Pancreas (tissue), 10 donors: ENCODE measurements around the gene PTPRQ. TPM values are rescaled to one million over a fixed set of nuclear protein-coding genes. Genes with fewer than 3 reads are reported as not detected.
"Not testable (repeated sequence)": the region's sequence is repeated elsewhere in the genome, so short reads cannot be mapped to it uniquely, and the experiment has no call there.

ENCODE experiments used
- ATAC-seq, 4 donors: fragments of 200-7000 bp; cut with Tn5 transposase; one replicate each; pipeline versions ENCODE4 v1.8.0 to v1.9.1; 2020; ENCODE audit warnings: mild to moderate bottlenecking in 4 of 4, moderate library complexity in 4 of 4
- DNase-seq, 6 donors: peaks; one replicate each; pipeline ENCODE4 v3.0.0-alpha.2; 2020
- FAIRE-seq: peaks from 2 replicates; lab custom pipeline; 2012; peaks lifted over from hg19 to GRCh38; lab: Jason Lieb, UNC
- H3K27ac ChIP-seq, 4 donors: fragments of 200-600 bp; sonication (generic); 1 replicate in 3 of 4; 2 replicates in 1 of 4; pipeline versions ENCODE4 v1.5.0 to v1.8.0; 2020
- H3K27me3 ChIP-seq, 4 donors: fragments of 200-600 bp; one replicate each; pipeline ENCODE4 v1.8.0; 2021
- H3K36me3 ChIP-seq, 3 donors: fragments of 200-600 bp; sonication (generic) in 1 of 3; one replicate each; pipeline versions ENCODE4 v1.5.0 to v1.8.0; 2020 to 2021
- H3K4me1 ChIP-seq, 3 donors: fragments of 200-600 bp; one replicate each; pipeline ENCODE4 v1.8.0; 2021
- H3K4me3 ChIP-seq, 4 donors: fragments of 200-600 bp; sonication (generic) in 2 of 4; one replicate each; pipeline versions ENCODE4 v1.5.0 to v1.8.0; 2020 to 2021
- H3K9me3 ChIP-seq, 4 donors: fragments of 200-600 bp; one replicate each; pipeline ENCODE4 v1.8.0; 2021
- WGBS, 2 donors: extraction: QIAGEN DNeasy Blood & Tissue Kit; methylation state at CpG; one replicate each; pipeline ENCODE4 v1.1.7; 2013; 5-methylcytosine and 5-hydroxymethylcytosine counted together
- intact Hi-C, 3 donors: fragments of 100-400 bp; cut with DNase I; formaldehyde crosslinking; loops; one replicate each; pipeline versions ENCODE4 v1.11.1 to v1.14.2; 2022
- polyA plus RNA-seq, 2 donors: library from polyadenylated mRNA; stranded (reverse); fragments of 200-250 nt; gene quantifications; one replicate each; pipeline ENCODE4 v1.2.3, GENCODE V29; 2013
- total RNA-seq, 6 donors: library from RNA; stranded (reverse); fragmentation: NEBNext Ultra II Directional in 4 of 6; extraction: Animal tissue kit (Norgen Biotek cat#: 25700) in 4 of 6; gene quantifications; one replicate each; pipeline versions ENCODE4 v1.2.1 to v1.2.4, GENCODE V29; 2021 to 2023
- TF ChIP-seq, protein P1 (sequence below), 4 donors: fragments of 200-600 bp; sonication (generic) in 3 of 4; IDR thresholded peaks; one replicate each; pipeline versions ENCODE4 v1.5.0 to v1.8.0; 2021; ENCODE audit warnings: antibody characterized with exemption in 4 of 4
- donor health status: healthy with polysubstance abuse.
- donor health status: DM: no; HTN: no; CAD: no; lungs with moderate emphysema.
- donor health status: DM: no; HTN: no; CAD: no.
- donor health status: control.
- donor health status: control.
- donor health status: Bipolar disorder and iron deficiency.
- donor health status: DM: yes; HTN: yes; CAD: no.
- donor health status: DM: no; HTN: no; CAD: no.
- donor health status: DM: no; HTN: no; CAD: no.
- donor health status: DM: yes; HTN: yes; CAD: no.

Gene PTPRQ
- total and polyA plus RNA-seq, 8 donors, result 0.09 to 0.91 (median 0.43) TPM

DNA sequence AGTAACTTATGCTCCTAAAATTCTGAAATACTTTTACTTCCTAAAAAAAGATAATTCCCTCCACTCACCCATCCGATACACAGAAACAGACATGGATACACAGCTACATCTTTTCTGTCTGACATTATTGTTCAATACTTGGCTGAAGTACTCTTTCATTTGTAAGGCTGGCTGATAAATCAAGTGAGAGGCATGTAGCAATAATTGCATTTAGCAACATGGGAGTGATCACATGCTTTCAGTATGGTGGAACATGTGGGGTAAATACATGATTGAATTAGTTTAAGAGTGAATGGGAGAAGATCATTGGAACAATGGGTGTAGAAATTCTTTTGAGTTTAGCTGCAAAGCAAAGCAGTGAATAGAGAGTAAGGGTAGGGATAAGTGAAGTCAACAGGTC lies 25.6 kb downstream of the PTPRQ start:
- WGBS, 2 donors, result 91 to 93% methylated on average over 1 of the region's 1 CpG

DNA sequence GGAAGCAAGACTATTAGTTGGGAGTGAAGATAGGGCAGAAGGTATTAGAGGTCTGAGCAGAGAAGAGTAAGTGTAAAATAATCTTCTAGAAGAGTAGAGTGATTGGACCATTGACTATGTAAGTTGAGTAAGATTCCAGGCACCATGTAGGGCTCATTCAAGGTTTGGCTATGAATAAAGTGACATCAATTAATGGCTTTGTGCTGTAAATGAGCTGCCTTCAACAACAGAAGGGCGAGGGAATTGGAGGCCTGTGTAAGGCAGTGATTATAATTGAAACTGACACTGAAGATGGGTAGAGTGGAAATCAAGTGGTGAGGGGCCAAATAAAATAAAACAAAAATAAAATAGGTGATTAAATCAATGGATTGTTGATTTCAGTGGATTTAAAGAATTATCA lies 26.4 kb downstream of the PTPRQ start:
- Histone ChIP-seq H3K4me3 (no peak overlapping the region), H3K27ac (no peak overlapping the region), H3K9me3 (no peaks in the 10 kb centered on the region), H3K27me3 (no peaks in the 10 kb centered on the region), H3K36me3 (no peaks in the 10 kb centered on the region), H3K4me1 (peaks cover 0 to 5% (median 0%) of the 10 kb centered on the region in 3 donors)
- no peak for DNase-seq
- 91 to 94% methylated on average over 1 of the region's 1 CpG for WGBS, 2 donors
- intact Hi-C loops, result no loop called here
- TF ChIP-seq, protein P1, sequence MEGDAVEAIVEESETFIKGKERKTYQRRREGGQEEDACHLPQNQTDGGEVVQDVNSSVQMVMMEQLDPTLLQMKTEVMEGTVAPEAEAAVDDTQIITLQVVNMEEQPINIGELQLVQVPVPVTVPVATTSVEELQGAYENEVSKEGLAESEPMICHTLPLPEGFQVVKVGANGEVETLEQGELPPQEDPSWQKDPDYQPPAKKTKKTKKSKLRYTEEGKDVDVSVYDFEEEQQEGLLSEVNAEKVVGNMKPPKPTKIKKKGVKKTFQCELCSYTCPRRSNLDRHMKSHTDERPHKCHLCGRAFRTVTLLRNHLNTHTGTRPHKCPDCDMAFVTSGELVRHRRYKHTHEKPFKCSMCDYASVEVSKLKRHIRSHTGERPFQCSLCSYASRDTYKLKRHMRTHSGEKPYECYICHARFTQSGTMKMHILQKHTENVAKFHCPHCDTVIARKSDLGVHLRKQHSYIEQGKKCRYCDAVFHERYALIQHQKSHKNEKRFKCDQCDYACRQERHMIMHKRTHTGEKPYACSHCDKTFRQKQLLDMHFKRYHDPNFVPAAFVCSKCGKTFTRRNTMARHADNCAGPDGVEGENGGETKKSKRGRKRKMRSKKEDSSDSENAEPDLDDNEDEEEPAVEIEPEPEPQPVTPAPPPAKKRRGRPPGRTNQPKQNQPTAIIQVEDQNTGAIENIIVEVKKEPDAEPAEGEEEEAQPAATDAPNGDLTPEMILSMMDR (IDR thresholded peaks at IDR 0.05), result no peak
- ATAC-seq, result no peak
- no peak for FAIRE-seq

More for the DNA sequence above, 25.6 kb downstream of the PTPRQ start:
- DNase-seq, result no peak
- ATAC-seq, result no peak
- FAIRE-seq, result no peak
- TF ChIP-seq, protein P1 (IDR thresholded peaks at IDR 0.05), result no peak
- Histone ChIP-seq H3K27me3 (no peaks in the 10 kb centered on the region), H3K36me3 (no peaks in the 10 kb centered on the region), H3K4me3 (no peak overlapping the region), H3K9me3 (no peaks in the 10 kb centered on the region), H3K27ac (no peak overlapping the region), H3K4me1 (peaks cover 0 to 5% (median 0%) of the 10 kb centered on the region in 3 donors)
- intact Hi-C loops, result no loop called here

GRCh38 chr12:80472236-80472635 lies 28.2 kb downstream of the PTPRQ start:
- TF ChIP-seq, protein P1 (IDR thresholded peaks at IDR 0.05), result no peak

DNA sequence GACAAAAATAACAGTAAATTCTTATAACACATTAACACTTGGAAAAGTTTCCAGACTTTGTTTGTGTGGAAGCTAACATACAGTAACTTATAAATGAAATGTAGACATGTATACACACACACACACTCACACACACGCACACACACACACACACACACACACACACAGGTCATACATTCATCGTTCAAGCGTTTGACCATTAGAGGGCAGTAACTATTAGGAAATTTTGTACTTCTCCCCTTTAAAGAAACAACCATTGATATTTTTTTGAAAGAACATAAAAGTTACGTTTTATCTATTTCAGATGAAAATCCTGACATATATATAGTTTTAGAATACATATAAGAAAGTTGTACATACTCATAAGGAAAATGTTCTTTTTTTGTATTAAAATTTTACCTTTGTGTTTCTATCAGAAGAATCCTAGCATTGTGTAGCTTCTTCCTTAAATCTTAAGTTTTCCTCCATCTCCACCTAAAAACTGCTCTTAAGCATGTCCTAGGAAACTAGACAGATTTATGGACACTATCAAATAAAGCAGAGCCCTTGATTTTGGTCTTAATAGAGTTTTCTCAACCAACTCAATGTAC lies 29.0 kb downstream of the PTPRQ start:
- peak; percentile 68 to 84 (median 78) for ATAC-seq
- 6 to 7% methylated on average over 4 of the region's 4 CpGs for WGBS, 2 donors
- peak; percentile 88 for FAIRE-seq

More at GRCh38 chr12:80472236-80472635, 28.2 kb downstream of the PTPRQ start:
- no peak overlapping the region for H3K27ac ChIP-seq
- FAIRE-seq, result no peak
- peaks cover 0 to 5% (median 0%) of the 10 kb centered on the region in 3 donors for H3K4me1 ChIP-seq
- intact Hi-C loops, result no loop called here
- no peaks in the 10 kb centered on the region for H3K27me3 ChIP-seq
- H3K4me3 ChIP-seq, result no peak overlapping the region
- H3K36me3 ChIP-seq, result no peaks in the 10 kb centered on the region
- no peak for DNase-seq
- no peak for ATAC-seq
- no peaks in the 10 kb centered on the region for H3K9me3 ChIP-seq

GRCh38 chr12:80477521-80478145 lies 33.6 kb downstream of the PTPRQ start:
- H3K36me3 ChIP-seq, FAIRE-seq, H3K27me3 ChIP-seq, H3K9me3 ChIP-seq, H3K27ac ChIP-seq, H3K4me1 ChIP-seq, ATAC-seq, intact Hi-C loops, H3K4me3 ChIP-seq: not testable (repeated sequence)
- 82 to 93% methylated on average over 27 to 31 of the region's 31 CpGs for WGBS, 2 donors
- peak in 1 of 6 donors; percentile 24 for DNase-seq

More for the DNA sequence above, 29.0 kb downstream of the PTPRQ start:
- H3K4me1 ChIP-seq, result peaks cover 0 to 5% (median 0%) of the 10 kb centered on the region in 3 donors
- H3K36me3 ChIP-seq, result no peaks in the 10 kb centered on the region
- no peak overlapping the region for H3K4me3 ChIP-seq
- TF ChIP-seq, protein P1 (IDR thresholded peaks at IDR 0.05), result peak in 1 of 4 donors; percentile 16
- no peaks in the 10 kb centered on the region for H3K9me3 ChIP-seq
- intact Hi-C loops, result no loop called here
- H3K27ac ChIP-seq, result no peak overlapping the region
- no peaks in the 10 kb centered on the region for H3K27me3 ChIP-seq
- no peak for DNase-seq
